Upper lobe of left lung (tissue), 6 donors: Measurements from ENCODE around the gene KIF2A. TPM values are rescaled to one million over a fixed set of nuclear protein-coding genes. Genes with fewer than 3 reads are reported as not detected.

ENCODE experiments used
- ATAC-seq, 2 donors: fragments of 200-7000 bp; cut with Tn5 transposase; one replicate each; pipeline ENCODE4 v1.9.1; 2022; ENCODE audit warnings: mild to moderate bottlenecking in 2 of 2, moderate library complexity in 2 of 2; ENCODE audit not compliant: low FRiP score in 2 of 2
- DNase-seq, 2 donors: peaks; one replicate each; pipeline ENCODE4 v3.0.0-alpha.2; 2019 to 2020
- H3K27ac ChIP-seq, 4 donors: fragments of 200-600 bp; sonication (generic); one replicate each; pipeline ENCODE4 v1.5.1; 2016 to 2019
- H3K27me3 ChIP-seq, 4 donors: fragments of 200-600 bp; sonication (generic); one replicate each; pipeline ENCODE4 v1.5.1; 2017 to 2019
- H3K36me3 ChIP-seq, 4 donors: fragments of 200-600 bp; sonication (generic); one replicate each; pipeline ENCODE4 v1.5.1; 2016 to 2019
- H3K4me1 ChIP-seq, 4 donors: fragments of 200-600 bp; sonication (generic); one replicate each; pipeline ENCODE4 v1.5.1; 2018 to 2019
- H3K4me3 ChIP-seq, 4 donors: fragments of 200-600 bp; sonication (generic); one replicate each; pipeline ENCODE4 v1.5.1; 2017 to 2019; ENCODE audit warnings: mild to moderate bottlenecking in 2 of 4, moderate library complexity in 1 of 4
- H3K9me3 ChIP-seq, 4 donors: fragments of 200-600 bp; sonication (generic); one replicate each; pipeline ENCODE4 v1.5.1; 2018 to 2019
- EP300 ChIP-seq, 4 donors: sonication (generic); formaldehyde crosslinking; IDR thresholded peaks; one replicate each; pipeline ENCODE4 v1.5.1; 2017; ENCODE audit warnings: antibody characterized with exemption in 4 of 4, control low read depth in 2 of 4
- POLR2A ChIP-seq, 4 donors: fragments of 450-650 bp; IDR thresholded peaks; one replicate each; pipeline ENCODE4 v1.5.1; 2016 to 2017; ENCODE audit warnings: antibody characterized with exemption in 4 of 4, mild to moderate bottlenecking in 2 of 4
- POLR2AphosphoS5 ChIP-seq, 2 donors: sonication (generic); formaldehyde crosslinking; IDR thresholded peaks; one replicate each; pipeline ENCODE4 v1.5.1; 2017; ENCODE audit warnings: antibody characterized with exemption in 2 of 2
- WGBS, 2 donors: methylation state at CpG; one replicate each; pipeline ENCODE4 v1.1.5; 2017 to 2018; 5-methylcytosine and 5-hydroxymethylcytosine counted together
- total RNA-seq, 6 donors: library from RNA; depleted of rRNA in 4 of 6; stranded (reverse); fragments of >200 nt in 4 of 6; gene quantifications; one replicate each; pipeline versions ENCODE4 v1.1.0 to v1.2.1, GENCODE V29; 2016 to 2021
- TF ChIP-seq, protein P1 (sequence below), 6 experiments: fragments of 450-650 bp in 4 of 6; fragments of 200-600 bp in 2 of 6; sonication (generic) in 2 of 6; IDR thresholded peaks; one replicate each; pipeline ENCODE4 v1.5.1; 2016 to 2019; ENCODE audit warnings: antibody characterized with exemption in 6 of 6
- donor health status: DM: no; HTN: no; CAD: no; lungs with moderate emphysema.
- donor health status: DM: no; HTN: yes; CAD: no; lungs with severe emphysema.

Gene KIF2A
- total RNA-seq, 6 donors from 2014 or later = 16.8 to 61.2 (median 23.7) TPM

DNA sequence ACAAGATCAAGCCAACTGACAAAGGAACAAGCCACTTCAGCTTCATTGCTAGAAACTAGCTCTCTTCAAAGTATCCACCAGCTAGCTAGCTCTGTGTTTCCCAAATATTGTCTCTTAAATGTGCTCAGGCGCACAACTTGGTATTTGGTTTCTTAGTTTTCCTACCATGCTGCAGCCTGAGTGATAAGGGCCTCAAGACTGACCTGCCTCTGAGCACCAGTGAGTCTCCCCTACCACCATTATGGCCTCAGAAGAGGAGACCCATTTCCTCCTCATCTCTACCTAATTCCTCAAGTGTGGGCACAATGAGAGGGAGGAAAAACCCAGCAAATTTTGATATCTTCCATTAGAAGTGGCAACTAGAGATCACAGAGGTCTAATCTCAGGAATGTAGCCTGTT, 34.6 kb upstream of the KIF2A start:
- ATAC-seq (no peak), DNase-seq (no peak)
- no peak overlapping the region for H3K4me3 ChIP-seq
- no peaks in the 10 kb centered on the region for H3K9me3 ChIP-seq
- H3K36me3 ChIP-seq = no peaks in the 10 kb centered on the region
- no peak overlapping the region for H3K27ac ChIP-seq
- no peaks in the 10 kb centered on the region for H3K27me3 ChIP-seq
- TF ChIP-seq POLR2A (IDR thresholded peaks at IDR 0.05) (no peak), EP300 (IDR thresholded peaks at IDR 0.05) (no peak), POLR2AphosphoS5 (IDR thresholded peaks at IDR 0.05) (no peak)
- TF ChIP-seq, protein P1, sequence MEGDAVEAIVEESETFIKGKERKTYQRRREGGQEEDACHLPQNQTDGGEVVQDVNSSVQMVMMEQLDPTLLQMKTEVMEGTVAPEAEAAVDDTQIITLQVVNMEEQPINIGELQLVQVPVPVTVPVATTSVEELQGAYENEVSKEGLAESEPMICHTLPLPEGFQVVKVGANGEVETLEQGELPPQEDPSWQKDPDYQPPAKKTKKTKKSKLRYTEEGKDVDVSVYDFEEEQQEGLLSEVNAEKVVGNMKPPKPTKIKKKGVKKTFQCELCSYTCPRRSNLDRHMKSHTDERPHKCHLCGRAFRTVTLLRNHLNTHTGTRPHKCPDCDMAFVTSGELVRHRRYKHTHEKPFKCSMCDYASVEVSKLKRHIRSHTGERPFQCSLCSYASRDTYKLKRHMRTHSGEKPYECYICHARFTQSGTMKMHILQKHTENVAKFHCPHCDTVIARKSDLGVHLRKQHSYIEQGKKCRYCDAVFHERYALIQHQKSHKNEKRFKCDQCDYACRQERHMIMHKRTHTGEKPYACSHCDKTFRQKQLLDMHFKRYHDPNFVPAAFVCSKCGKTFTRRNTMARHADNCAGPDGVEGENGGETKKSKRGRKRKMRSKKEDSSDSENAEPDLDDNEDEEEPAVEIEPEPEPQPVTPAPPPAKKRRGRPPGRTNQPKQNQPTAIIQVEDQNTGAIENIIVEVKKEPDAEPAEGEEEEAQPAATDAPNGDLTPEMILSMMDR (IDR thresholded peaks at IDR 0.05) = no peak
- no peaks in the 10 kb centered on the region for H3K4me1 ChIP-seq
- 92 to 96% methylated on average over 1 of the region's 1 CpG for WGBS, 2 donors

DNA sequence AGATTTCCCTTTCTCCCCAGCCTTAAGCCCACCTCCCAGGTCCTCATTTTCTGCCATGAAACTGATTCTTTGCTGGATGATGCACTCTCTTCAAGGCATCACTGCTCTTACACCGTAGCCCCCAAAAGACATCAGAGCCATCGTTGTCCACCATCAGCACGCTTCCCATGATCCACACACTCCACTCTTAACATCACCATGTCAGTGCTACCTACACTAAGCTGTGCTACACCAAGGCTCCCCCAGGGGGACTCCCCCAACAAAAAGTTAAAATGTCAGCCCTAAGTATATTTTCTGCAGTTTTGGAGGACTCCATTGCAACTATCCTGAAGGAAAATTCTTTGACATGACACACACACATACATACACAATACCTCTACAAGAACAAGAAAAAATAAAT, 34.1 kb upstream of the KIF2A start:
- DNase-seq (no peak), ATAC-seq (no peak)

DNA sequence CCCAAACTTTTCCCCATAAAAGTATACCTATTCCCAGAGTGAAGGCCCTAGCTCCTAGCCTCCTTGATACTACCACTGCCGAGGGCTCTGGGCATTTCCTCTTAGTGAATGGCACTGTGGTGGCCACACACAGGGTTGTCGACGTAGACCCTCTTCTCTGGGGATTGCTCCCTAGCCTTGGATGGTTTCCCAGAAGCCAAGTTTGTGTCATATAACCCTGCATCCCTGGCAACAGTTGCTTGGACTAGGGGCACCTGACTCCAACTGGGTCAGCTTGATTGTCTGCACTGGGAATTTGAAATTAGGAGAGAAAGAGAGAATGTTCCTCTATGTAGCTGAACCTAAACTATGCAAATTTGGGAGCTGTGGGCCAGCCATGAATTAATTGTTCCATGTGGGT, 32.3 kb upstream of the KIF2A start:
- no peak for DNase-seq
- no peaks in the 10 kb centered on the region for H3K4me1 ChIP-seq
- no peaks in the 10 kb centered on the region for H3K9me3 ChIP-seq
- 90% methylated on average over 2 to 3 of the region's 3 CpGs for WGBS, 2 donors
- ATAC-seq = no peak
- TF ChIP-seq EP300 (IDR thresholded peaks at IDR 0.05) = no peak
- no peak for TF ChIP-seq POLR2A (IDR thresholded peaks at IDR 0.05)
- TF ChIP-seq POLR2AphosphoS5 (IDR thresholded peaks at IDR 0.05) = no peak
- TF ChIP-seq, protein P1 (IDR thresholded peaks at IDR 0.05) = no peak
- no peak overlapping the region for H3K27ac ChIP-seq
- no peaks in the 10 kb centered on the region for H3K36me3 ChIP-seq
- no peaks in the 10 kb centered on the region for H3K27me3 ChIP-seq
- H3K4me3 ChIP-seq = no peak overlapping the region

More for the DNA sequence above, 34.1 kb upstream of the KIF2A start:
- 67 to 69% methylated on average over 3 of the region's 3 CpGs for WGBS, 2 donors
- TF ChIP-seq POLR2AphosphoS5 (IDR thresholded peaks at IDR 0.05) (no peak), EP300 (IDR thresholded peaks at IDR 0.05) (no peak), POLR2A (IDR thresholded peaks at IDR 0.05) (no peak)
- TF ChIP-seq, protein P1 (IDR thresholded peaks at IDR 0.05) = no peak
- Histone ChIP-seq H3K4me1 (no peaks in the 10 kb centered on the region), H3K9me3 (no peaks in the 10 kb centered on the region), H3K27ac (no peak overlapping the region), H3K4me3 (no peak overlapping the region), H3K27me3 (no peaks in the 10 kb centered on the region), H3K36me3 (no peaks in the 10 kb centered on the region)

DNA sequence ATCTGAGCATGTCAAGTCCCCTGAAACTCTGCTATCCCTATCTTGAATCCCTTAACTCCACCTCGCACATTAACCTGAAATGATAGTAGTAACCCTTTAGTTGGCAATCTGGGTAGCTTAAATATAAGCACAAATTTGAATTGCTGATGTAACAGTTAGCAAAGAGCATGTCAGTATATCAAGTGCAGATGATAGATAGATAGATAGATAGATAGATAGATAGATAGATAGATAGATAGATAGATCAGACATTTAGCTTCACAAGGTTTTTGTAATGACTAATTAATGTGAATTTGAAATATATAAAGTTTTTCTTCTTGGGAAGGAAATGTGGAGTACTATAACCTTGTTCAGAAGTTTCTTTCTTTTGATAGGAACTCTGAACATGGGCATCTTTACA, 30.4 kb upstream of the KIF2A start:
- Histone ChIP-seq H3K9me3 (no peaks in the 10 kb centered on the region), H3K36me3 (no peaks in the 10 kb centered on the region), H3K27ac (no peak overlapping the region), H3K4me1 (no peaks in the 10 kb centered on the region), H3K4me3 (no peak overlapping the region), H3K27me3 (no peaks in the 10 kb centered on the region)
- TF ChIP-seq POLR2A (IDR thresholded peaks at IDR 0.05) (no peak), EP300 (IDR thresholded peaks at IDR 0.05) (no peak), POLR2AphosphoS5 (IDR thresholded peaks at IDR 0.05) (no peak)
- TF ChIP-seq, protein P1 (IDR thresholded peaks at IDR 0.05) = no peak
- ATAC-seq (no peak), DNase-seq (no peak)
- 85 to 97% methylated on average over 1 of the region's 1 CpG for WGBS, 2 donors

DNA sequence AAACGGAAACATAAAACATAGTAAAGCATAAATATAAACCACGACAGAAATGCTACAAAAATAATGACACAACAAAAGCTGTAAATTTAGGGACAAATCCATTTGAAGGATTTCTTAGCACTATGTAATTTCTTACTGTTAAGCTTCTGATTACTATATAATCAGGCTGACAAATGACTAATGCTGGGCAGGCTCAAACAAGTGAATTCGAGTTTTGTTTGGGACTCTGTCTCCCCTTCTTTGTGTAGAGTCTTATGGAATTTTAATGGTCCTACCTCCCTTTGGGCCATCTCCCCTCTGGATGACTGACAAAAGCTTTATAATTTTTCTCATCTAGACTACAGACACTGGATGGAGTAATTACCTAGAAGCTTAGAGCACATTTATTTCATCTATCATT, 24.6 kb upstream of the KIF2A start:
- DNase-seq = no peak
- no peak for ATAC-seq
- WGBS, 2 donors = 58 to 68% methylated on average over 3 of the region's 3 CpGs
- TF ChIP-seq, protein P1 (IDR thresholded peaks at IDR 0.05) = no peak
- TF ChIP-seq POLR2AphosphoS5 (IDR thresholded peaks at IDR 0.05) = no peak
- no peak for TF ChIP-seq POLR2A (IDR thresholded peaks at IDR 0.05)
- no peak for TF ChIP-seq EP300 (IDR thresholded peaks at IDR 0.05)
- Histone ChIP-seq H3K9me3 (no peaks in the 10 kb centered on the region), H3K27me3 (no peaks in the 10 kb centered on the region), H3K4me3 (no peak overlapping the region), H3K4me1 (no peaks in the 10 kb centered on the region), H3K36me3 (no peaks in the 10 kb centered on the region), H3K27ac (no peak overlapping the region)
